ENCODE data around the gene PODNL1. TPM values are rescaled to one million over a fixed set of nuclear protein-coding genes. Genes with fewer than 3 reads are reported as not detected.

PODNL1 gene
- total RNA-seq, result 1 to 10 TPM; 2.4 to 8.7 TPM
- long read RNA-seq, donor 1, partial matches to known transcripts, result 2 of 8 reads
- long read RNA-seq, donor 1, other reads (novel, unspliced or antisense), result 5 of 8 reads
- long read RNA-seq, donor 2, partial matches to known transcripts, result 2 of 6 reads
- long read RNA-seq, donor 2, other reads (novel, unspliced or antisense), result 3 of 6 reads

DNA sequence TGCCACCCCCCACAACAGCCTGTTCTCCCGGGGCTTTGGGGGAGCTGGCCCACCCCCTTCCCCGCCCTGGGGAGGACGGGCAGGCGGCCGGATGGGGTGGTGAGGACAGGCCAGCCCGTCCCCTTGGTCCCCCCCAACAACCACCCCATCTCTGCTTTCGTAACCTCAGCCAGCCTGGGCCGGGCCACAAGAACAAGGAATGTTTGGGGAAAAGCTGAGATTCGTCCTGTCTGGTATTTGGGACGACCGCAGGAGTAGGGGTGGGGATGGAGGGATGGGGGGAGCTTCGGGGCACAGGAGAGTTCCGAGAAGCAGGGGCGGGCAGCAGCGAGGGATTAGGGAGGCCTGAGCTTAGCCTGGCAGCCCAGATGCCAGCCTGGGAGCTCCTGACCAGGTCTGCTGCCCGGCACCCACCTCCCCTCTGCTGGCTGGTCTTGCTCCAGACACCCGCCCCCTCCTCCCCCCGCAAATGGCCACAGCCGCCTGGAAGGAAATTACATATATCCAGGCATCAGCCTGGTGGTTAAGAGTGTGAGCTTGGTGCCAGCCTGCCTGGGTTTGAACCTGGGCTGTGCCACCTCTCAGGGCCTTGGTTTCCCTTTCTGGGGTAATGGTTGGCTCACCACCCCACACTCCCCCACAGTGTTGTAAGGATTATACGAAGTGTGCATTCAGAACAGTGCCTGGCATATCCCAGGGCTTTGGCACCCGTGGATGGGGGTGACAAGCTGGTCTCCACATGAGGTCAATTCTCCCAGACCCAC lies at the start of gene PODNL1:
PODNL1 (minus strand) TSS at position 117 of the 764 bp plus-strand sequence. CDS start 236 bp downstream, outside the sequence.
- intact Hi-C loops (cut with DNase I), result no loop called here

DNA sequence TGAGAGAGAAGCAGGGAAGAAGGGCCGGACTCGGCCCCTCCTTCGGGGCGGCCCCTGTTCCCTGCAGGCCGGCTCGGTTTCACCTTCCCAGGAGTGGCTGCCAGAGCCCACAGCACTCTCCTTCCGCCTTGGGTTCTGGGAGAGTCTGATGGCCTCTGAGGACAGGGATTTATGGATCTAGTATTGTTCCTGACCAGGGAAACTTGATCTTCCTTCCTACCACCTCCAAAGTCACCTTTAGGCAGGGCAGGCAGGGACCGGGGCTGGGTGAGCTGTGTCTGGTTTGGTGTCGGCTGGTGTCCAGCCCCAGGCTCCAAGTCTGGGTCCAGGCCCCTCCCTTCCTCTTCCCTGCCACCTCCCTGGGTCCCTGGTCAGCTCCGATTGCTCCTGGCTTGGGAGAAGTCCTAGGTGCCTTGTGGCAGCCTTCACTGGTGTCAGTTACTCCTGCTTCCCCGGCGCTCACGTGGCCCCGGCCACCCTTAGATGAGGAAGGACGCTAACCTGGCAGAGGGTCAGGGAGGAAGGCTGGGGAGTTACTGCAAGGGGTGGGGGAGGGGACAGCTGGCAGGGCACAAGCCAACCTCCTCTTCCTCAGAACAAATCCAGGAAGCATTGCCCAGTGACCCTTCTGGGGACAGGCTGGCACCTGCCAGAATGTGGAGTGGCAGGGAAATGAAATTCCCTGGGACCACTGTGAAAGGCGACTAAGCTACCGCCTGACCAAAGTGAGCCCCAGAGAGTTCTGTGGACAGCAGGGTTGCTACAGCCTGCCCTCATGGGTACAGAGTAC lies 49.1 kb upstream of the PODNL1 start:
- intact Hi-C loops (cut with DNase I), result no loop called here

More for the DNA sequence above, at the start of gene PODNL1:
- no peak for DNase-seq (ENCODE audit: low spot score)

DNA sequence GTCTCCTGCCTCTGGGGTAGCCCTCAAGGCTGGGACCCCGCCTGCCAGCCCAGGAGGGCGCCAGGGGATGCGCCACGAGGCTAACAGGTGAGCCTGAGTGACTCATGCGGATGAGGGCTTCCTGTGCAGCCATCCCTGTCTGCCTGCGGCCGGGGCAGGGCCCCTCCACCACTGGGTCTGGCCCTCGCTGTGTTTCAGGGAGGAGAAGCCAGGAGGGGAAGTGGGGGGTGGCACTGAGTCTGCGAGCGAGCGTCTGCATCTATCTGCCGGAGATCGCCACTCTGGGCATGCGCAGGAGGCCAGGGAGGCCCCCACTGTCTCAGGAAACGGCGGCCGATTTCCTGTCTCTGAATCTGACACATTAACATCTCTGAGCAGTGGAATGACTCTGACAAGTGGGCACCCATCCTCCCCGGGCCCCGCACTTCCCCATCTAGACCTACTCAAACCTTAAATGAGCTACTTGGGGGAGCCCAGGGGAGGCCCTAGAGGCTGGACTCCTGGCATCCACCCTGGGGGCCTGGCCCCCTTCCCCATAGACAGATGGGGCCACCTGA lies 48.2 kb upstream of the PODNL1 start:
- DNase-seq (ENCODE audit: low spot score), result peak; percentile 97
- intact Hi-C loops (cut with DNase I), result no loop called here

More for the DNA sequence above, 49.1 kb upstream of the PODNL1 start:
- no peak for DNase-seq (ENCODE audit: low spot score)

DNA sequence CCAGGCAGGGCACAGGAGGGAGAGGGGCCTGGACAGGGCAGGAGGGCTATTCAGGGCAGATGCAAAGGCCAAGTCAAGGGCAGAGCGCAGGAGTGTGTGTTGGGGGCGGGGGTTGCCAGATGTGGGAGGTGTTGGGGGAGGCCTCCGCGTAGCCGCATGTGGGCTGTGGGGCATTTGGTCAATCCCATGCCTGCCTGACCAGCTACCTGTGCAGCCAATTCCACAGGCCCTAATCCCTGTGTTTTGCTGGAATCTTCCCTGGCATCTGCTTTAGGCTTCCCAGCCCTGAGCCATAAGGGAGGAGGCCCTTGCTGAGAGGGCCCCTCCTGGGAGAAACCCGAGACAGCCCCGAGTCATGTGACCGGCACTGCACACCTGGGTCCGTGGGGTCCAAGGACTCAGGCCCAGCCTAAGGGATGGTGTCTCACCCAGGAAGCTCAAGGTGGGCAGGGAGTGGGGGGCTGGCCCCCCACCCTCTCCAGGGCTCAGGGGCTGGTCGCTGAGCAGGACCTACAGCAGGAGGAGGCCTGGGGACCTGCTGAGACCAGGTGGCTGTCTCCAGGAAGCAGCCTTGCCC lies 47.6 kb upstream of the PODNL1 start:
- no peak for DNase-seq (ENCODE audit: low spot score)
- intact Hi-C loops (cut with DNase I), result no loop called here

- intact Hi-C loops (cut with DNase I), result no loop called here
- no peak for DNase-seq (ENCODE audit: low spot score)
Observed at GRCh38 chr19:13984875-13985741, 46.9 kb upstream of the PODNL1 start.

DNA sequence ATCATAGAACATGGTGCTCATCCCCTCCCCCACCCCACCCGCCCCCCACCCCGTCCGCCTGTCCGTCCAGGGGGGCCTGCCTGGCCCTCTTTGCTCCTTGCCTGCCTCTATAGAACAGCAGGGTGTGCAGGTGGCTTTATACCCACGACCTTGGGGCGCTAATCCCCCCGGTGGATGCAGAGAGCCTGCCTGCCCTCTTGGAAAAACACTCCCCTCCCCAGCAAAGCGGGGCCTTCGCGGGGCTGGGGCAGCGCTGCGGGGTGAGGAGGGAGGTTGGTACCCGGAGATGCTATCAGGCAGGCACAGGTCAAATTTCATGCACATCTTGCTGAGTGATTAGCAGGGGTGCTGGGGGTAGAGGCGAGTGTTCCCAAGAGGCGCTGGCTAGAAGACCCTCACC lies 46.0 kb upstream of the PODNL1 start:
- no peak for DNase-seq (ENCODE audit: low spot score)
- intact Hi-C loops (cut with DNase I), result no loop called here

DNA sequence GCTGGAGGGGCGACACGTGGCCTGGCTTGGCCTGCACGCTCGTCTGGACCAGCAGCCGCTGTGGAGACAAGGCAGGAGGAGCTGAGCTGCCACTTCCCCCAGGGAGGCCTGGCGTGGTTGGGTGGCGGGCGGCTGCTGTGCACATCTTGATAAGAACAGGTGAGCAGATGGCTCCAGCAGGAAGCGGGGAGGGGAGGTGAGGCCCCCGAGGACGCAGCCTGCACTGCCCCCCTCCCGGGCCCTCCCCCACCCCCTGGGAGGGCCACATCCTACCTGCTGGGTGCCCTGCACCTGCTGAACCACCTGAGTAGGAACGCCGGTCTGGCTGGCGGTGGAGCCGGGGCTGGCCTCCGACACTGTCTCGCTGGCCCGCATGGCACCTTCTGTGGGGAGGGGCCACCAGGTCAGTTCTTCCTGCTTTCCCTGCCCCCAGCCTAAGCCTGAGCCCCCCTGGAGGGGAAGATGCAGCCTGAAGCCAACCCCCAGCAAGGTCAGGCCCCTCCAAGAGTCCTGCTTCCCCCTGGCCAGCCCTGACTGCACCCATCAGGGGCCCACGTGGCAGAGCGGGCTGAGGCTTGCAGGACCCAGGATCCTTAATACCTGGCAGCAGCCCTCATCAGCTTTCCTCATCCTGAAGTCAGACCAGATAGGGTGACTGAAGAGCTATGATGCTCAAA lies 45.1 kb upstream of the PODNL1 start:
- intact Hi-C loops (cut with DNase I), result no loop called here
- DNase-seq (ENCODE audit: low spot score), result no peak

- intact Hi-C loops (cut with DNase I), result no loop called here
- DNase-seq (ENCODE audit: low spot score), result no peak
Observed at GRCh38 chr19:13982773-13983172, 44.6 kb upstream of the PODNL1 start.

DNA sequence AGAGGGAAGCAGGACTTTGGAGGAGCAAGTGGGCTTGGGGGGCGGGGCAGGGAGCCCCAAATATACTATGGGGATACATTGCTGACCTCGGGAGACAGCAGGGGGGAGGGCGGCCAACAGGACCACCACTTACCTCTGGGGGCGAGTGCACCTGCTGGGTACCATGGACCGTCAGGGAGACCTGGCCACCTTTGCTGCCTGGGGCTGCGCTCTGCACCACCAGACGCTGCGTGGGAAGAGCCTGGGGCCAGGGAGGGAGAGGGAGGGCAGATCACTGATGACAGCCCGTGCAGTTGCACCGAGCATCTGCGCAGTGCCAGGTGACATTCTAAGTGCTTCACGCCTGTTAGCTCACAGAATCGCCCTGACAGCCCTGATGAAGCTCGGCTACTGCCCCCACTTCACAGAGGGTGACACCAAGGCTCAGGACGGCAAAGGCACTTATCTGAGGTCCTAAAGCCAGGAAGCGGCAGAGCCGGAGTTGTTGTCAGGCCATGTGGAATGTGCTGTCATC lies 43.8 kb upstream of the PODNL1 start:
- DNase-seq (ENCODE audit: low spot score), result no peak
- intact Hi-C loops (cut with DNase I), result no loop called here

GRCh38 chr19:13981467-13981866 lies 43.2 kb upstream of the PODNL1 start:
- DNase-seq (ENCODE audit: low spot score), result no peak
- intact Hi-C loops (cut with DNase I), result no loop called here

GRCh38 chr19:13981021-13981420 lies 42.8 kb upstream of the PODNL1 start:
- no peak for DNase-seq (ENCODE audit: low spot score)
- intact Hi-C loops (cut with DNase I), result no loop called here

- no peak for DNase-seq (ENCODE audit: low spot score)
Observed at GRCh38 chr19:13980340-13980739, 42.1 kb upstream of the PODNL1 start.

GRCh38 chr19:13979686-13980085 lies 41.5 kb upstream of the PODNL1 start:
- no peak for DNase-seq (ENCODE audit: low spot score)
- intact Hi-C loops (cut with DNase I), result no loop called here

More at GRCh38 chr19:13980340-13980739, 42.1 kb upstream of the PODNL1 start:
- intact Hi-C loops (cut with DNase I), result no loop called here

GRCh38 chr19:13979244-13979615 lies 41.0 kb upstream of the PODNL1 start:
- no peak for DNase-seq (ENCODE audit: low spot score)

DNA sequence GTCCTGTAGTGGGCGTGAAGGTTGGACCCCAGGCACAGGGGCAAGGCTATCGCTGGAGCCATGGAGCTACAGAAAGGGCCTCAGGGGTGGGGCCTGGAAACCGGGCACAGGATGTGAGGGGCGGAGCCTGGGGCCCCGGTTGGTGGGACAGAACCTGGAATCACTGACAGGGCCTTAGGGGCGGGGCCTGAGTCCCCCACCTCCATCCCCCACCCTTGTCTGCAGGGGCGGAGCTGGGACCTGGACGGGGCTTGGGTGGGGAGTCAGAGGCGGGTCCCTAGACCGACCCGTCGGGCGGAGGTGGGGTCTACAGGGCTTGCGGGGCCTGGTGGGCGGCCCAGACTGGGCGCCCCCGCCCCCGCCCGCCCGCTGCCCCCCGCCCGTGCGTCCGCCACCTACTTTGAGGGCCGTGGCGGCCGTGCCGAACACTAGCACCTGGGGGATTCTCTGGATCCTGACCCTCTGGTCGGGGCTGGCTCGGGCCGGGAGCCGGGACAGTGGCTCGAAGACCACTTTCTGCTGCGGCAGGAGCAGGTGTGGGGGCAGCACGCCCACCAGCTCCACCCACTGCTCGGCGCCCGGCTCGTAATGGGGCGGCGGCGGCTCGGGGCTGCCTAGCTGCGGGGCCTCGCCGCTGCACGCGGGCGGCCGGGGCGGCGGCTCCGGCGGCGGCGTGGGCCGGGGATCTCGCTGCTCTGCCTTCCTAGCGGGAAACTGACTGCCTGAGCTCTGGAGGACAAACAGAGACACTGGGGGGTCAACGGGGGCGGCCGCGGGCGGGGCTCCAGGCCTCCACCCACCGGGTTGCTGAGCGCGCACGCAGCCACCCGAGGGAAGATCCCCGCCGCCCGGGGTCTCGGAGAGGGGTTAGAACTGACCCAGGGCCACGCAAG lies 40.4 kb upstream of the PODNL1 start:
- intact Hi-C loops (cut with DNase I), result no loop called here
- DNase-seq (ENCODE audit: low spot score), result peak; percentile 93

More at GRCh38 chr19:13979244-13979615, 41.0 kb upstream of the PODNL1 start:
- intact Hi-C loops (cut with DNase I), result no loop called here

GRCh38 chr19:13977803-13978202 lies 39.6 kb upstream of the PODNL1 start:
- no peak for DNase-seq (ENCODE audit: low spot score)
- intact Hi-C loops (cut with DNase I), result no loop called here

- no peak for DNase-seq (ENCODE audit: low spot score)
- intact Hi-C loops (cut with DNase I), result no loop called here
Observed at GRCh38 chr19:13976446-13976845, 38.2 kb upstream of the PODNL1 start.

Data from posterior vena cava (tissue), 2 donors.